ENCODE results near the gene RSAD1. TPM values are rescaled to one million over a fixed set of nuclear protein-coding genes. Genes with fewer than 3 reads are reported as not detected.

RSAD1 gene
- total RNA-seq, 1 donor from 2014 or later: 25.9 TPM

DNA sequence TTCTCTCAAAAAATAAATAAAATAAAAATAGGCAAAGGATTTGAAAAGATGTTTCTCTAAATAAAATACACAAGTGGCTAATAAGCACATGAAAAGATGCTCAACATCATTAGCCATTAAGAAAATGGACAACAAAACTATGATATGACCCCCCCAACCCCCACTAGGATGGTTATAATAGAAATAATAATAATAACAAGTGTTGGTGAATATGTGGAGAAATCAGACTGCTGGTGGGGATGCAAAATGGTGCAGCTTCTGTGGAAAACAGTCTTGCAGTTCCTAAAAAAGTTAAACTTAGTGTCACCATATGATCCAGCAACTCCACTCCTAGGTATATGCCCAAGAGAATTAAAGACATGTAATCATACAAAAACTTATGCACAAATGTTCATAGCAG is 20.6 kb downstream of the RSAD1 start:
- no peak overlapping the region for H3K4me3 Mint-ChIP-seq (ENCODE audit: unreplicated experiment)
- DNase-seq (ENCODE audit: low spot score): no peak
- no peaks in the 10 kb centered on the region for H3K9me3 Mint-ChIP-seq (ENCODE audit: unreplicated experiment)
- no peak overlapping the region for H3K27ac Mint-ChIP-seq (ENCODE audit: unreplicated experiment)
- TF ChIP-seq, protein P1, sequence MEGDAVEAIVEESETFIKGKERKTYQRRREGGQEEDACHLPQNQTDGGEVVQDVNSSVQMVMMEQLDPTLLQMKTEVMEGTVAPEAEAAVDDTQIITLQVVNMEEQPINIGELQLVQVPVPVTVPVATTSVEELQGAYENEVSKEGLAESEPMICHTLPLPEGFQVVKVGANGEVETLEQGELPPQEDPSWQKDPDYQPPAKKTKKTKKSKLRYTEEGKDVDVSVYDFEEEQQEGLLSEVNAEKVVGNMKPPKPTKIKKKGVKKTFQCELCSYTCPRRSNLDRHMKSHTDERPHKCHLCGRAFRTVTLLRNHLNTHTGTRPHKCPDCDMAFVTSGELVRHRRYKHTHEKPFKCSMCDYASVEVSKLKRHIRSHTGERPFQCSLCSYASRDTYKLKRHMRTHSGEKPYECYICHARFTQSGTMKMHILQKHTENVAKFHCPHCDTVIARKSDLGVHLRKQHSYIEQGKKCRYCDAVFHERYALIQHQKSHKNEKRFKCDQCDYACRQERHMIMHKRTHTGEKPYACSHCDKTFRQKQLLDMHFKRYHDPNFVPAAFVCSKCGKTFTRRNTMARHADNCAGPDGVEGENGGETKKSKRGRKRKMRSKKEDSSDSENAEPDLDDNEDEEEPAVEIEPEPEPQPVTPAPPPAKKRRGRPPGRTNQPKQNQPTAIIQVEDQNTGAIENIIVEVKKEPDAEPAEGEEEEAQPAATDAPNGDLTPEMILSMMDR (IDR thresholded peaks at IDR 0.05; ENCODE audit: unreplicated experiment): no peak
- H3K4me1 Mint-ChIP-seq (ENCODE audit: unreplicated experiment): peaks cover 5% of the 10 kb centered on the region
- no peaks in the 10 kb centered on the region for H3K36me3 Mint-ChIP-seq (ENCODE audit: low read depth, unreplicated experiment)
- peaks cover 2% of the 10 kb centered on the region for H3K27me3 Mint-ChIP-seq (ENCODE audit: unreplicated experiment)

DNA sequence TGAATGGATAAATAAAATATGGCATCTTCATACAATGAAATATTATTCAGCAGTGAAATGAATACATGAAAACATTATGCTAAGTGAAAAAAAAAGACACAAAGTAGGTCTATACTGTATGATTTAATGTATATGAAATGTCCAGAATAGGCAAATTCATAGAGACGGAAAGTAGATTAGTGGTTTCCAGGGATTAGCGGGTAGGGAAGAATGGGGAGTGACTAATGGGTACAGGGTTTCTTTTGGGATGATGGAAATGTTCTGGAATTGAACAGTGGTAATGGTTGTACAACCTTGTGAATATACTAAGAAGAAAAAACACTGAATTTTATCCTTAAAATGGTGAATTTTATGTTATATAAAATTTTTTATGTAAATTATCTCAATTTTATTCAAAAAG is 21.1 kb downstream of the RSAD1 start:
- H3K27me3 Mint-ChIP-seq (ENCODE audit: unreplicated experiment): peaks cover 5% of the 10 kb centered on the region
- H3K27ac Mint-ChIP-seq (ENCODE audit: unreplicated experiment): no peak overlapping the region
- no peaks in the 10 kb centered on the region for H3K9me3 Mint-ChIP-seq (ENCODE audit: unreplicated experiment)
- H3K4me1 Mint-ChIP-seq (ENCODE audit: unreplicated experiment): peaks cover 5% of the 10 kb centered on the region
- TF ChIP-seq, protein P1 (IDR thresholded peaks at IDR 0.05; ENCODE audit: unreplicated experiment): no peak
- no peak overlapping the region for H3K4me3 Mint-ChIP-seq (ENCODE audit: unreplicated experiment)
- H3K36me3 Mint-ChIP-seq (ENCODE audit: low read depth, unreplicated experiment): no peaks in the 10 kb centered on the region
- DNase-seq (ENCODE audit: low spot score): no peak

DNA sequence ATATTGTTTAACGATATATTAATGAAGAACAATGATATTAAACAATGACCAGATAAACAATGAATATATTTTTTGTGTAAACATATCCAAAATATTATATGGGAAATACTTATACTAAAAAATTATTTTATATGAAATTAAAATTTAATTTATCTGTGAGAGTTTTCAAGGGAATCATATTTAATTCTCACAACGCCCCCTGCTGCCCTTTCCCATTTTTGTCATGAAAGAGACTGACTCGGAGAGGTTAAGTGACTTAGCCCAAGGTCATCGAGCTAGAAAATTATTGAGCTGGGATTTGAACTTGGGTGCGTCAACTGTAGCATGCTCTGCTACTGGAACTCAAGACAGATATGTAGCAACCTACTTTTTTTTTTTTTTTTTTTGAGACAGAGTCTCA is 22.4 kb downstream of the RSAD1 start:
- Mint-ChIP-seq H3K36me3 (ENCODE audit: low read depth, unreplicated experiment) (no peaks in the 10 kb centered on the region), H3K27ac (ENCODE audit: unreplicated experiment) (no peak overlapping the region), H3K4me1 (ENCODE audit: unreplicated experiment) (peaks cover 8% of the 10 kb centered on the region), H3K9me3 (ENCODE audit: unreplicated experiment) (no peaks in the 10 kb centered on the region), H3K4me3 (ENCODE audit: unreplicated experiment) (no peak overlapping the region), H3K27me3 (ENCODE audit: unreplicated experiment) (peaks cover 3% of the 10 kb centered on the region)
- no peak for DNase-seq (ENCODE audit: low spot score)
- TF ChIP-seq, protein P1 (IDR thresholded peaks at IDR 0.05; ENCODE audit: unreplicated experiment): peak; percentile 63

DNA sequence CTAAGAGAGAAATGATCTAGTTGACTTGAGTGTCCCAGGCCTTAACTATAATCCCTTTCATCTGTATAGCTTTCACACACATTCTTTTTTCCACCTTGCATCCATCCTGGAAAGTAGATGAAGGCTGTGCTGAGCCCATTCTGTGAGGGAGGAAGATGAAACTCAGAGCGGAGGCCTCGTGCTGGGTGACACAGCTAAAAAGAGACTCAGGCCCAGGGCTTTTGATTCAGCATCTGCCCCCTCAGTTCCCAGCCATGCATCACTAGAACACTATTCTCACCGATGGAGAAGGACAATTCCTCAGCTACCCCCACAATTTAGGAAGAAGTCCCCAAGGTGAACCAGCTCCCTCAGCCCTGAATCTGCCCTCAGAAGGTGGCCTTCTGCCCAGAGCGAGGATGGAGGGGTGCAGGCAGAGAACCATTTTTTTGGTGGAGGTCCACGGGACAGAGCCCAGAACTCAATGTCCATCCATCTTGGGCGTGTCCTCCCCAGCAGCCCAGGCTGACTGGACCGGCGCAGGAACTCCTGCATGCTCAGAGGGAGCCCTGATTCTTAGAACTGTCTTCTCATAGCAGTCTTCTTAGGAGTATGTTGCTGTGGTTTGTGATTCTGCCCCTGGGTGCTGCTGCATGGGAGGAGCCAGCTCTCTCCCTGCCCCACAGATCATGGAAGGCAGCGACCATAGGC is 23.8 kb downstream of the RSAD1 start:
- Mint-ChIP-seq H3K27ac (ENCODE audit: unreplicated experiment) (no peak overlapping the region), H3K4me3 (ENCODE audit: unreplicated experiment) (no peak overlapping the region), H3K4me1 (ENCODE audit: unreplicated experiment) (peaks cover 8% of the 10 kb centered on the region), H3K9me3 (ENCODE audit: unreplicated experiment) (no peaks in the 10 kb centered on the region), H3K36me3 (ENCODE audit: low read depth, unreplicated experiment) (no peaks in the 10 kb centered on the region), H3K27me3 (ENCODE audit: unreplicated experiment) (peaks cover 3% of the 10 kb centered on the region)
- no peak for DNase-seq (ENCODE audit: low spot score)
- TF ChIP-seq, protein P1 (IDR thresholded peaks at IDR 0.05; ENCODE audit: unreplicated experiment): no peak

DNA sequence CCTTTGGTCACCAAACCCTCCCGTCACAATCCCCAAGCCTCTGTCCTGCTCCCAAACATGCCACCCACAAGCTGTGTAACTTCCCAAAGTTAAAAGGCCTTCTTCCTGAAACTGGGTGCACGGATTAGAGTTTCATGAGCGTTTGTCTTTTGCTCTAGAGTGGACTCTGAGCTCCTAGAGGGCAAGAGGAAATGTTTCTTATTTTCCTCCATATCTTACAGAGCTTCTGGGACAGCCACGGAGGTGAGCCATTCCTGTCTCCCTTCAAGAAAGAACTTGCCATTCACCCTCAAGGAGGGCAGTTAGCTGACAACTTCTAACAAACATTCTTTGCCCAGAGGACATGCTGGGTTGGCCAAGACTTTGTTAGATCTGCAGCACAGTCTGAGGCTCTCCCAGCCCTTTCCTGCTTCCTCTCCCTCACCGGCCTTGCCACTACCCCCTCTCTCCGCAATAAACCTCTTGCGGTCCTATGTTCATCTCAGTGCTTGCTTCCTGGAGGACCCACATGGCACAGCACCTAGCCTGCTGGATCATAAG is 27.0 kb downstream of the RSAD1 start:
- H3K4me1 Mint-ChIP-seq (ENCODE audit: unreplicated experiment): peaks cover 17% of the 10 kb centered on the region
- H3K36me3 Mint-ChIP-seq (ENCODE audit: low read depth, unreplicated experiment): no peaks in the 10 kb centered on the region
- no peak overlapping the region for H3K4me3 Mint-ChIP-seq (ENCODE audit: unreplicated experiment)
- H3K27me3 Mint-ChIP-seq (ENCODE audit: unreplicated experiment): peaks cover 10% of the 10 kb centered on the region
- no peaks in the 10 kb centered on the region for H3K9me3 Mint-ChIP-seq (ENCODE audit: unreplicated experiment)
- TF ChIP-seq, protein P1 (IDR thresholded peaks at IDR 0.05; ENCODE audit: unreplicated experiment): no peak
- no peak overlapping the region for H3K27ac Mint-ChIP-seq (ENCODE audit: unreplicated experiment)
- no peak for DNase-seq (ENCODE audit: low spot score)
